ENCODE results near the gene PRF1. TPM values are rescaled to one million over a fixed set of nuclear protein-coding genes. Genes with fewer than 3 reads are reported as not detected.
"Not testable (repeated sequence)": the region's sequence is repeated elsewhere in the genome, so short reads cannot be mapped to it uniquely, and the experiment has no call there.

The PRF1 gene
- total and polyA plus RNA-seq, 4 experiments from 2014 or later: 18.0 to 67.5 (median 42.3) TPM

DNA sequence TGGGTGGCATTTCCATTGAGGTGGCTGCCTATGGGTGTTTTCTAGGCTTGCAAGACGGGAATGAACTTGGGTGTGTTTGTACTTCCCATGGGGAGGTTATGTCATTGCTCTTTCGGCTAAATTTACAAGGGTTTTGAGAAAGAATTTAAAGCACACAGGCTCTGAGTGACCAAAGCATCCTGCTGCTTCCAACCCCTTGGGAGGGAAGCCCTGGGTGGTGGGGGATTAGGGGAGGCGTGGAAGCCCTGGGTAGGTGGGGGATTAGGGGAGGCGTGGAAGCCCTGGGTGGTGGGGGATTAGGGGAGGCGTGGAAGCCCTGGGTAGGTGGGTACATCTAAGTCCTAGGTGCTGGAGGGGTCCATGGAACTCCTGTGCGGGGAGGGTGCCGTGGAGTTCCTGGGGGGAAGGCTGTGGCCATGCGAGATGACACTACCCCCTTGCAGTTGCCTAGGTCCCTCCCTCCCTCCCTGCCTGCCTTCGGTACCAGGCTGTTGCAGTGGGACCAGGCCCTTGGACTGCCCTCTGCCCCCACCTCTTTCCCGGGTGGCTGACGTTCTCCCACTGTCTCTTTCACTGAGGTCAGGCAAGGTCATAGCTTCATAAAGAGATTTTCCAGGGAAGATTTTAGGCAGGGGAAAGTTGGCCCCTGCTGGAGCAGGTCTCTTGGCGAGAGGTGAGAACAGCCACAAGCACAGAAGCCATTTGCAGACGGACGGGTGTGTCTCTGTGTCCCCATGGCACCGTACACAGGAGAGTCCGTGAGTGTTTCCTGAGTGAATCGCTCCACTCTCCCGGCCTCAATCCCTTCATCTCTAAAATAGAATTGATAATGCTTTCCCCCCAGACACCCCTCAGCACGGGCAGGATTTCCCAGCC lies 19.5 kb downstream of the PRF1 start:
- Mint-ChIP-seq H3K27me3 (no peaks in the 10 kb centered on the region), H3K36me3 (no peaks in the 10 kb centered on the region), H3K9me3 (no peaks in the 10 kb centered on the region), H3K4me3 (no peak overlapping the region), H3K27ac (no peak overlapping the region), H3K4me1 (peaks cover 18 to 22% (median 21%) of the 10 kb centered on the region in 4 donors)
- H3K36me3 ChIP-seq (ENCODE audit: insufficient read depth, low read length): no peaks in the 10 kb centered on the region
- H3K9me3 ChIP-seq (ENCODE audit: control insufficient read depth in 1 of 2, low read length in 2 of 2): no peaks in the 10 kb centered on the region
- no peak overlapping the region for H3K4me3 ChIP-seq (ENCODE audit: low read length in 2 of 2)
- ChIA-PET POLR2A (ENCODE audit: partially characterized antibody) (no interaction called here), CTCF (ENCODE audit: partially characterized antibody) (no interaction called here)
- H3K4me1 ChIP-seq (ENCODE audit: insufficient read depth, low read length): peaks cover 24% of the 10 kb centered on the region
- no peak for DNase-seq
- intact Hi-C loops (cut with micrococcal nuclease): no loop called here
- H3K27me3 ChIP-seq (ENCODE audit: insufficient read depth, low read length): no peaks in the 10 kb centered on the region
- no peak overlapping the region for H3K27ac ChIP-seq (ENCODE audit: low read depth, low read length)

GRCh38 chr10:70581176-70581575 lies 21.4 kb downstream of the PRF1 start:
- H3K4me3 ChIP-seq (ENCODE audit: low read length in 2 of 2); CTCF ChIA-PET (ENCODE audit: partially characterized antibody); POLR2A ChIA-PET (ENCODE audit: partially characterized antibody); H3K36me3 ChIP-seq (ENCODE audit: insufficient read depth, low read length); H3K9me3 Mint-ChIP-seq; H3K9me3 ChIP-seq (ENCODE audit: control insufficient read depth in 1 of 2, low read length in 2 of 2); H3K27ac Mint-ChIP-seq; H3K27ac ChIP-seq (ENCODE audit: low read depth, low read length); H3K4me3 Mint-ChIP-seq; H3K36me3 Mint-ChIP-seq; intact Hi-C loops (cut with micrococcal nuclease); DNase-seq; H3K27me3 Mint-ChIP-seq; H3K27me3 ChIP-seq (ENCODE audit: insufficient read depth, low read length): not testable (repeated sequence)
- H3K4me1 Mint-ChIP-seq: peaks cover 29 to 41% (median 38%) of the 10 kb centered on the region in 4 donors
- peaks cover 43% of the 10 kb centered on the region for H3K4me1 ChIP-seq (ENCODE audit: insufficient read depth, low read length)

- no peaks in the 10 kb centered on the region for H3K27me3 Mint-ChIP-seq
Measured at GRCh38 chr10:70579234-70580002, 23.1 kb downstream of the PRF1 start.

GRCh38 chr10:70578371-70578947 lies 24.1 kb downstream of the PRF1 start:
- intact Hi-C loops (cut with micrococcal nuclease): loop anchor here (1.0 to 2.0 kb wide), 2 partner anchors 19 to 24 kb away; partner anchors contain the start of gene PRF1
- peak overlapping the region; percentile 9 for H3K27ac ChIP-seq (ENCODE audit: low read depth, low read length)
- POLR2A ChIA-PET (ENCODE audit: partially characterized antibody): interaction anchor here (0.8 to 3.0 kb wide), 3 partner anchors 13 to 34 kb away, joined by 4 to 28 read pairs (median 7); partner anchors contain the start of gene PRF1
- Mint-ChIP-seq H3K4me3 (peak overlapping the region; percentile 3 to 75 (median 56)), H3K27me3 (no peaks in the 10 kb centered on the region), H3K4me1 (peaks cover 33 to 50% (median 45%) of the 10 kb centered on the region in 4 donors), H3K9me3 (no peaks in the 10 kb centered on the region), H3K36me3 (no peaks in the 10 kb centered on the region), H3K27ac (peak overlapping the region; percentile 77 to 88 (median 84))
- H3K4me3 ChIP-seq (ENCODE audit: low read length in 2 of 2): no peak overlapping the region
- no peaks in the 10 kb centered on the region for H3K36me3 ChIP-seq (ENCODE audit: insufficient read depth, low read length)
- no peaks in the 10 kb centered on the region for H3K9me3 ChIP-seq (ENCODE audit: control insufficient read depth in 1 of 2, low read length in 2 of 2)
- DNase-seq: peak; percentile 70 to 86 (median 73)
- H3K27me3 ChIP-seq (ENCODE audit: insufficient read depth, low read length): no peaks in the 10 kb centered on the region
- peaks cover 49% of the 10 kb centered on the region for H3K4me1 ChIP-seq (ENCODE audit: insufficient read depth, low read length)
- CTCF ChIA-PET (ENCODE audit: partially characterized antibody): interaction anchor here (0.8 to 1.0 kb wide), 3 partner anchors 13 to 29 kb away, joined by 3 to 6 read pairs (median 4); no protein-coding TSS in a partner anchor

More at GRCh38 chr10:70579234-70580002, 23.1 kb downstream of the PRF1 start:
- no peaks in the 10 kb centered on the region for H3K36me3 ChIP-seq (ENCODE audit: insufficient read depth, low read length)
- H3K9me3 Mint-ChIP-seq: no peaks in the 10 kb centered on the region
- no peaks in the 10 kb centered on the region for H3K9me3 ChIP-seq (ENCODE audit: control insufficient read depth in 1 of 2, low read length in 2 of 2)
- intact Hi-C loops (cut with micrococcal nuclease): loop anchor here (2.0 kb wide), 1 partner anchor 23 kb away; the partner anchor contains the start of gene PRF1
- no peaks in the 10 kb centered on the region for H3K27me3 ChIP-seq (ENCODE audit: insufficient read depth, low read length)
- ChIA-PET CTCF (ENCODE audit: partially characterized antibody) (no interaction called here), POLR2A (ENCODE audit: partially characterized antibody) (interaction anchor here (1.9 to 3.0 kb wide), 2 partner anchors 12 to 24 kb away, joined by 7 to 28 read pairs; partner anchors contain the start of gene PRF1)
- H3K4me3 Mint-ChIP-seq: peak overlapping the region in 7 of 8 donors; percentile 32 to 79 (median 63)
- peak overlapping the region; percentile 54 to 94 (median 85) for H3K27ac Mint-ChIP-seq
- H3K4me3 ChIP-seq (ENCODE audit: low read length in 2 of 2): no peak overlapping the region
- no peak overlapping the region for H3K27ac ChIP-seq (ENCODE audit: low read depth, low read length)
- no peaks in the 10 kb centered on the region for H3K36me3 Mint-ChIP-seq
- peak in 2 of 5 donors; percentile 7 to 22 for DNase-seq
- peaks cover 33 to 50% (median 45%) of the 10 kb centered on the region in 4 donors for H3K4me1 Mint-ChIP-seq
- H3K4me1 ChIP-seq (ENCODE audit: insufficient read depth, low read length): peaks cover 49% of the 10 kb centered on the region

DNA sequence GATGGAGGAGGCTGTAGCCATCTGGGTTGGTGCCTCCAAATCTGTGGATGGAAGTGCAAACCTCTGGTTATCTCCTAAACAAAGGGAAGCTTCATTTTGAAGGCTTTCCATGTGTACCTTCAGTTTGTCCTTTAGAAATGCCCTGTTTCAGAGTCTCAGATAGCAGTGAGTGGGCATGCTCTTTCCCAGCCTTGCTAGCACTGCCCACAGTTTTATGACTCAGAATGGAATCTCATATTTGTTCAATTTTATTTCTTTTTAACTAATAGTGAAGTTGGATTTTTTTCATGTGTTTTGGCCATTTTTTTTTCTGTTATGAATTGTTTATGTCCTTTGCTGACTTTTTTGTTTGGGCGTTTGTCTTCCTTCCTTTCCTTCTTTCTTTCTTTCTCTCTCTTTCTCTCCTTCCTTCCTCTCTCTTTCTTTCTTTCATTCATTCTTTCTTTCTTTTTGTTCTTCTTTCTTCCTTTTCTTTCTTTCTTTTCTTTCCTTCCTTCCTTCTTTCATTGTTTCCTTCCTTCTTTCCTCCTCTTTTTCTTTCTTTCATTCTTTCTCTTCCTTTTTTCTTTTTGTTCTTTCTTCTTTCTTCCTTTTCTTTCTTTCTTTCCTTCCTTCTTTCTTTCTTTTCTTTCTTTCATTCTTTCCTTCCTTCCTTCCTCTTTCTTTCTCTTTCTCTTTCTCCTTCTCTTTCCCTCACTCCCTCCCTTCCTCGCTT lies 25.6 kb downstream of the PRF1 start:
- Mint-ChIP-seq H3K4me1 (peaks cover 34 to 54% (median 45%) of the 10 kb centered on the region in 4 donors), H3K27me3 (no peaks in the 10 kb centered on the region), H3K36me3 (no peaks in the 10 kb centered on the region), H3K4me3 (peak overlapping the region; percentile 28 to 75 (median 60)), H3K27ac (peak overlapping the region; percentile 72 to 88 (median 79)), H3K9me3 (no peaks in the 10 kb centered on the region)
- ChIA-PET POLR2A (ENCODE audit: partially characterized antibody) (interaction anchor here (0.9 to 1.9 kb wide), 3 partner anchors 10 to 172 kb away, joined by 3 to 7 read pairs (median 3); no protein-coding TSS in a partner anchor), CTCF (ENCODE audit: partially characterized antibody) (no interaction called here)
- no peak overlapping the region for H3K4me3 ChIP-seq (ENCODE audit: low read length in 2 of 2)
- no peak overlapping the region for H3K27ac ChIP-seq (ENCODE audit: low read depth, low read length)
- intact Hi-C loops (cut with micrococcal nuclease): no loop called here
- H3K36me3 ChIP-seq (ENCODE audit: insufficient read depth, low read length): no peaks in the 10 kb centered on the region
- no peaks in the 10 kb centered on the region for H3K27me3 ChIP-seq (ENCODE audit: insufficient read depth, low read length)
- H3K4me1 ChIP-seq (ENCODE audit: insufficient read depth, low read length): peaks cover 49% of the 10 kb centered on the region
- DNase-seq: no peak
- no peaks in the 10 kb centered on the region for H3K9me3 ChIP-seq (ENCODE audit: control insufficient read depth in 1 of 2, low read length in 2 of 2)

DNA sequence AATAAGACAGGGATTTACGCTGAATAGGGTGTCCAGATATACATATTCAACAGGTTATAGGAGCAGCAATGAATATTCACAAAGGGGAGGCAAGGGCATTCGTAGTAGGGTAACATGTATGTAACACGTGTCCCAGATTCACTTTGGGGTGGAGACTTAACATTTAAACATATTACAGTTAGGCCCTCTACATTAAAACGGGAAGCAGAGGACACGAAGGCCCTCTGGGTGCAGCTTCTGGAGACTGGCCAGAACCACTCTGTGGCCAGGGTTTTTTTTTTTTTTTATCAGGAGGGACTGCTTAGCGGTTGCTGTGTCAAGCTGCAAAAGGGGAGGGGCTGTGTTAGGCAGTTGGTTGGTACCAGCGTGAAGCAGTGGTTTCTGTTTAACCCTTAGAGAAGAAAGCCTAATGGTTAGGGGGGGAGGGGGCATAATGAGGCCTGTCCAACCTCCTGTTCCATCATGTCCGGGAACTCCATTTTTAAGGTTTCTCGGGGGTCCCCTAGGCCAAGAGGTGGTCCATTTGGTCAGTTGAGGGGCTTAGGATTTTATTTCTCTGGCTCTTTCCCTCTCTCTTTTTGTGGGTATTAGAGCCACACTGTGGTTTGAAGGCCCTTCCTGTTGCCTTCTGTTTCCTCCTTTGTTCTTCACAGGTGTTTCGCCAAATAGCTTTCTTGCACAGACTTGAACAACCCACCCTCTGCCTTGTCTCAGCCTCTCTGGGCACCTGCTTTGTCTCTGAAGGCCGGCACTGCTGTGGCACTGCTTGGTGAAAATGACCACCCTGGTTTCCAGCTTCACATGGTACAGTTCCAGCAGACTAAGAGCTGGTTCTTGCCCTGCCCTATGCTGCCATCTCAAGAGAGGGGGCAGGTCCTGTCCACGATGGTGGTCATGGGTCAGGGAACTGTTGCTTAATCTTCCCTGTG lies 26.4 kb downstream of the PRF1 start:
- Histone ChIP-seq H3K9me3 (ENCODE audit: control insufficient read depth in 1 of 2, low read length in 2 of 2) (no peaks in the 10 kb centered on the region), H3K4me3 (ENCODE audit: low read length in 2 of 2) (no peak overlapping the region), H3K36me3 (ENCODE audit: insufficient read depth, low read length) (no peaks in the 10 kb centered on the region), H3K27me3 (ENCODE audit: insufficient read depth, low read length) (no peaks in the 10 kb centered on the region), H3K4me1 (ENCODE audit: insufficient read depth, low read length) (peaks cover 49% of the 10 kb centered on the region), H3K27ac (ENCODE audit: low read depth, low read length) (no peak overlapping the region)
- peak overlapping the region; percentile 45 to 93 (median 79) for H3K27ac Mint-ChIP-seq
- peak overlapping the region in 7 of 8 donors; percentile 33 to 74 (median 51) for H3K4me3 Mint-ChIP-seq
- POLR2A ChIA-PET (ENCODE audit: partially characterized antibody): interaction anchor here (0.9 to 1.7 kb wide), 3 partner anchors 9 to 171 kb away, joined by 3 to 8 read pairs (median 3); partner anchors contain the start of gene PRF1
- no peaks in the 10 kb centered on the region for H3K9me3 Mint-ChIP-seq
- peak in 4 of 5 donors; percentile 11 to 35 (median 21) for DNase-seq
- H3K27me3 Mint-ChIP-seq: no peaks in the 10 kb centered on the region
- no peaks in the 10 kb centered on the region for H3K36me3 Mint-ChIP-seq
- H3K4me1 Mint-ChIP-seq: peaks cover 34 to 54% (median 45%) of the 10 kb centered on the region in 4 donors
- intact Hi-C loops (cut with micrococcal nuclease): no loop called here
- CTCF ChIA-PET (ENCODE audit: partially characterized antibody): interaction anchor here (0.9 to 1.5 kb wide), 3 partner anchors 16 to 183 kb away, joined by 3 to 6 read pairs (median 3); no protein-coding TSS in a partner anchor

All from CD4-positive, alpha-beta memory T cell (primary cell).